ENCODE data around the gene KIF5B. TPM values are rescaled to one million over a fixed set of nuclear protein-coding genes. Genes with fewer than 3 reads are reported as not detected.

The KIF5B gene
- total RNA-seq, 1 experiment from 2014 or later = 117 TPM

- H3K36me3 ChIP-seq (ENCODE audit: control insufficient read depth in 1 of 2, insufficient read depth in 2 of 2, low read length in 2 of 2) = no peaks in the 10 kb centered on the region
- intact Hi-C loops (cut with micrococcal nuclease) = no loop called here
Observed at GRCh38 chr10:32002531-32002930, 53.7 kb downstream of the KIF5B start.

DNA sequence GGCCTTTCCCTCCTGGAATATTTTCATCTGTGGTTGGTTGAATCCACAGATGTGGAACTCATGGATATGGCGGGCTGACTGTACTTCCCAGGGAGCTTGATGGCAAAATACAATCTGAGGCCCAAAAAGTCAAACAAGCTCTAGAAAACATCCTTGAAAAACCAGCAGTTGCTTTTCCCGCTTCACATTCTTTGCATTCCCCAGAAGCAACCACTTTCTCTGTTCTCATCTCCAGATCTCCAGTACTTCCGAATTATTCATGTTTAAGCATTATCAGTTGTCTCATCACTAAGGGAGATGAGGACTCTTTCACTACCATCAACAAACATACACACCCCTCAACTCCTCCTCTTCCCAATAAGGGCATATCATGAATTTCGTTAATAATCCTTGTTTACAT is 55.3 kb downstream of the KIF5B start:
- Histone ChIP-seq H4K20me1 (ENCODE audit: insufficient read depth) (no peaks in the 10 kb centered on the region), H3K36me3 (ENCODE audit: control insufficient read depth in 1 of 2, insufficient read depth in 2 of 2, low read length in 2 of 2) (no peaks in the 10 kb centered on the region), H3K27ac (ENCODE audit: low read depth, low read length) (no peak overlapping the region), H2AFZ (ENCODE audit: low read depth, low read length, poor library complexity, severe bottlenecking) (no peak overlapping the region), H3K9me2 (ENCODE audit: insufficient read depth) (no peaks in the 10 kb centered on the region), H3K9me3 (ENCODE audit: control insufficient read depth in 1 of 2, insufficient read depth in 1 of 2, low read depth in 1 of 2, low read length in 2 of 2) (no peaks in the 10 kb centered on the region), H3K4me1 (ENCODE audit: control insufficient read depth in 1 of 2, insufficient read depth in 2 of 2, low read length in 2 of 2) (peaks cover 0 to 15% of the 10 kb centered on the region in 2 experiments; a peak in 1 of 4 replicates), H3K4me2 (ENCODE audit: low read length) (no peak overlapping the region), H3K4me3 (replicated peaks in 1 of 2; ENCODE audit: low read depth in 1 of 2, low read length in 2 of 2) (no peak overlapping the region), H3K79me2 (ENCODE audit: insufficient read depth, low read length) (no peaks in the 10 kb centered on the region), H3K9ac (ENCODE audit: low read length) (no peak overlapping the region), H3K27me3 (ENCODE audit: insufficient read depth, low read length) (no peaks in the 10 kb centered on the region)
- no TSS peak for BruUV-seq (replicated peaks)
- RAD21 ChIA-PET (ENCODE audit: low non-redundant PET in 1 of 2, low total read pairs in 2 of 2, uncharacterized antibody in 2 of 2, unreplicated experiment in 2 of 2) = no interaction called here
- ATAC-seq = no peak
- POLR2A ChIA-PET = no interaction called here
- DNase-seq (ENCODE audit: low read depth, low spot score) = no peak
- CTCF ChIA-PET = interaction anchor here (1.6 kb wide), 1 partner anchor 139 kb away, joined by 5 read pairs; no protein-coding TSS in a partner anchor
- no peak for TF ChIP-seq POLR2A (IDR thresholded peaks at IDR 0.05; ENCODE audit: borderline replicate concordance, extremely low read depth, insufficient read depth, insufficient read length)
- TF ChIP-seq EGR1 (IDR thresholded peaks at IDR 0.05; ENCODE audit: low read depth) = no peak
- TF ChIP-seq POLR2AphosphoS5 (IDR thresholded peaks at IDR 0.05; ENCODE audit: low read depth, low read length) = no peak
- TF ChIP-seq, protein P1, sequence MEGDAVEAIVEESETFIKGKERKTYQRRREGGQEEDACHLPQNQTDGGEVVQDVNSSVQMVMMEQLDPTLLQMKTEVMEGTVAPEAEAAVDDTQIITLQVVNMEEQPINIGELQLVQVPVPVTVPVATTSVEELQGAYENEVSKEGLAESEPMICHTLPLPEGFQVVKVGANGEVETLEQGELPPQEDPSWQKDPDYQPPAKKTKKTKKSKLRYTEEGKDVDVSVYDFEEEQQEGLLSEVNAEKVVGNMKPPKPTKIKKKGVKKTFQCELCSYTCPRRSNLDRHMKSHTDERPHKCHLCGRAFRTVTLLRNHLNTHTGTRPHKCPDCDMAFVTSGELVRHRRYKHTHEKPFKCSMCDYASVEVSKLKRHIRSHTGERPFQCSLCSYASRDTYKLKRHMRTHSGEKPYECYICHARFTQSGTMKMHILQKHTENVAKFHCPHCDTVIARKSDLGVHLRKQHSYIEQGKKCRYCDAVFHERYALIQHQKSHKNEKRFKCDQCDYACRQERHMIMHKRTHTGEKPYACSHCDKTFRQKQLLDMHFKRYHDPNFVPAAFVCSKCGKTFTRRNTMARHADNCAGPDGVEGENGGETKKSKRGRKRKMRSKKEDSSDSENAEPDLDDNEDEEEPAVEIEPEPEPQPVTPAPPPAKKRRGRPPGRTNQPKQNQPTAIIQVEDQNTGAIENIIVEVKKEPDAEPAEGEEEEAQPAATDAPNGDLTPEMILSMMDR (IDR thresholded peaks at IDR 0.05 in 2 of 3, conservative IDR thresholded peaks at IDR 0.05 in 1 of 3; ENCODE audit: borderline replicate concordance in 1 of 3, insufficient read depth in 1 of 3, low read depth in 2 of 3, low read length in 2 of 3) = no peak
- TF ChIP-seq SRF (IDR thresholded peaks at IDR 0.05; ENCODE audit: low read depth) = no peak
- TF ChIP-seq CBX3 (IDR thresholded peaks at IDR 0.05; ENCODE audit: low read depth) = no peak
- no peak for TF ChIP-seq SIN3A (IDR thresholded peaks at IDR 0.05; ENCODE audit: low read depth)
- intact Hi-C loops (cut with micrococcal nuclease) = no loop called here

More at GRCh38 chr10:32002531-32002930, 53.7 kb downstream of the KIF5B start:
- ATAC-seq (no peak), DNase-seq (ENCODE audit: low read depth, low spot score) (no peak)
- H3K9me3 ChIP-seq (ENCODE audit: control insufficient read depth in 1 of 2, insufficient read depth in 1 of 2, low read depth in 1 of 2, low read length in 2 of 2) = no peaks in the 10 kb centered on the region
- peaks cover 0 to 15% of the 10 kb centered on the region in 2 experiments; a peak in 1 of 4 replicates for H3K4me1 ChIP-seq (ENCODE audit: control insufficient read depth in 1 of 2, insufficient read depth in 2 of 2, low read length in 2 of 2)
- H3K9ac ChIP-seq (ENCODE audit: low read length) = no peak overlapping the region
- ChIA-PET RAD21 (ENCODE audit: low non-redundant PET in 1 of 2, low total read pairs in 2 of 2, uncharacterized antibody in 2 of 2, unreplicated experiment in 2 of 2) (no interaction called here), POLR2A (no interaction called here), CTCF (no interaction called here)
- BruUV-seq (replicated peaks) = no TSS peak
- H3K27me3 ChIP-seq (ENCODE audit: insufficient read depth, low read length) = no peaks in the 10 kb centered on the region
- no peak overlapping the region for H3K27ac ChIP-seq (ENCODE audit: low read depth, low read length)
- TF ChIP-seq TCF7L2 (IDR thresholded peaks at IDR 0.05; ENCODE audit: borderline replicate concordance, extremely low read depth, insufficient read depth, insufficient read length) = no peak
- no peak for TF ChIP-seq EGR1 (IDR thresholded peaks at IDR 0.05; ENCODE audit: low read depth)
- no peak overlapping the region for H2AFZ ChIP-seq (ENCODE audit: low read depth, low read length, poor library complexity, severe bottlenecking)
- no peaks in the 10 kb centered on the region for H3K79me2 ChIP-seq (ENCODE audit: insufficient read depth, low read length)
- H3K4me3 ChIP-seq (replicated peaks in 1 of 2; ENCODE audit: low read depth in 1 of 2, low read length in 2 of 2) = no peak overlapping the region
- H3K4me2 ChIP-seq (ENCODE audit: low read length) = no peak overlapping the region
- no peaks in the 10 kb centered on the region for H3K9me2 ChIP-seq (ENCODE audit: insufficient read depth)
- H4K20me1 ChIP-seq (ENCODE audit: insufficient read depth) = no peaks in the 10 kb centered on the region

Data from HCT116 (cell line).